Nephron (organoid): ENCODE results near the gene CSF1R.

Source experiments
- H3K27ac Mint-ChIP-seq, 3 experiments: 2 replicates each; pipeline ENCODE4 v1.8.0; 2020; ENCODE audit warnings: mixed read lengths in 3 of 3, mild to moderate bottlenecking in 2 of 3, moderate library complexity in 1 of 3
- H3K27me3 Mint-ChIP-seq: 2 replicates; pipeline ENCODE4 v1.8.0; 2021; ENCODE audit warnings: low read depth, mild to moderate bottlenecking, moderate library complexity, mixed read lengths
- H3K36me3 Mint-ChIP-seq: 2 replicates; pipeline ENCODE4 v1.8.0; 2020; ENCODE audit warnings: low read depth, mixed read lengths
- H3K4me1 Mint-ChIP-seq: 2 replicates; pipeline ENCODE4 v1.8.0; 2020; ENCODE audit warnings: mixed read lengths
- H3K4me3 Mint-ChIP-seq, 3 experiments: 2 replicates each; pipeline ENCODE4 v1.8.0; 2020; ENCODE audit warnings: mild to moderate bottlenecking in 3 of 3, mixed read lengths in 3 of 3, moderate library complexity in 2 of 3
- H3K9me3 Mint-ChIP-seq: 2 replicates; pipeline ENCODE4 v1.8.0; 2020; ENCODE audit warnings: mixed read lengths
- CTCF ChIP-seq, 3 experiments: fragments of 200-600 bp; sonication (generic); IDR thresholded peaks; one replicate each; pipeline ENCODE4 v1.5.0; 2021; ENCODE audit warnings: antibody characterized with exemption in 3 of 3; ENCODE audit not compliant: unreplicated experiment in 3 of 3

The CSF1R gene

DNA sequence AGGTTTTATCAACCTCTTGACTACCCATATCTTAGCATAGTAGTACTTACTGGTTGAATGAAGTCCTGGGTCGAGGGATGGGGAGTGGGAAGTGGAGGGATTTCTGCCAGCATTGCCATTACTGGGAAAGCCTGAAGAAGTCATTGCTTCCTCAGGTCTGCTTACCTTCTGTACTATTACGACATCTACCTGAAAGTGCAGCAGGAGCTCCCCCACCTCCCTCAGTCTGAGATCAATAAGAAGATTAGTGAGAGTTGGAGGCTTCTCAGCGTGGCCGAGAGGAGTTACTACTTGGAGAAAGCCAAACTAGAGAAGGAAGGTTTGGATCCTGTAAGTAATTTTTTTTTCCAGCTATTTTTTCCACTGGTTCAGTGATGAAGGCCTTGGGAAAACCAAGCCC lies 80.0 kb downstream of the CSF1R start:
- peaks cover 44% of the 10 kb centered on the region for H3K36me3 Mint-ChIP-seq

More for the DNA sequence above, 80.0 kb downstream of the CSF1R start:
- no peak for TF ChIP-seq CTCF (IDR thresholded peaks at IDR 0.05; ENCODE audit: unreplicated experiment in 3 of 3)
- peaks cover 15% of the 10 kb centered on the region for H3K4me1 Mint-ChIP-seq
- no peak overlapping the region for H3K27ac Mint-ChIP-seq
- H3K27me3 Mint-ChIP-seq: no peaks in the 10 kb centered on the region
- H3K9me3 Mint-ChIP-seq: no peaks in the 10 kb centered on the region
- no peak overlapping the region for H3K4me3 Mint-ChIP-seq
